ENCODE data around the gene H3-3A.

DNA sequence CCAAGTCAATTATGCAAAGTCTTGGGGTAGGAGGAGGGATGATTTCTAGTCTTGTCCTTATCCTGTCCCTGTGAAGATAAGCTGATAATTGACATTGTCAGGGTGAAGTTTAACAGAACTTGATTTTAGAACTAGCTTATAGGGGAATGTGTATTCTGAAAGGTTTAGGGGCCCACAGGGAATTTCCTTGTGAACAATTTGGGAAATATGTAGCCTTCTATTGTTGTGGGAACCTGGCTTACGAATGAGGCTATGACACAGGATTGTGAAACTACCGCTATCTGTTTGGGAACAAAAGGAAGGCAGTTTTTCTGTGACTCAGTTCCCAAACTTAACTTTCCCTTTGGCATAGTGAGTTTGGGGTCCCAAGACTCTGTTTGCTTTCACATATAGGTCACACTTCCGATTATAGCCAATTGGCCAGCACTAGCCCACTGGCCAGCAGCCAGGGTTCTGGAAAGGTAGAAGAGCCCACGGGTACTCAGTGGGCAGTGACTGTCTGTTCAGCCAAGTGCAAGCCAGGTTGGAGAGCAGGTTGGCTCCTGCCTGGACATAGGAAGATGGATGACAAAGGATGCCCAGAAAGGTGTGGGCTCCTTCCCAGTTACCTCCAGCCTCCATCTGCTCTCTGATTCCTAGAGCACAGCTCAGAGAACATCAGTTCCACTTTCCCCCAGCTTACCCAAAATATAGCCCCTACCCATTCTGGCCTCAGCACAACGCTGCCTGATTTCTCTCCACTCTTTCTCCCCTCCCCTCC lies 35.5 kb downstream of the H3-3A start:
- TF ChIP-seq, protein P1, sequence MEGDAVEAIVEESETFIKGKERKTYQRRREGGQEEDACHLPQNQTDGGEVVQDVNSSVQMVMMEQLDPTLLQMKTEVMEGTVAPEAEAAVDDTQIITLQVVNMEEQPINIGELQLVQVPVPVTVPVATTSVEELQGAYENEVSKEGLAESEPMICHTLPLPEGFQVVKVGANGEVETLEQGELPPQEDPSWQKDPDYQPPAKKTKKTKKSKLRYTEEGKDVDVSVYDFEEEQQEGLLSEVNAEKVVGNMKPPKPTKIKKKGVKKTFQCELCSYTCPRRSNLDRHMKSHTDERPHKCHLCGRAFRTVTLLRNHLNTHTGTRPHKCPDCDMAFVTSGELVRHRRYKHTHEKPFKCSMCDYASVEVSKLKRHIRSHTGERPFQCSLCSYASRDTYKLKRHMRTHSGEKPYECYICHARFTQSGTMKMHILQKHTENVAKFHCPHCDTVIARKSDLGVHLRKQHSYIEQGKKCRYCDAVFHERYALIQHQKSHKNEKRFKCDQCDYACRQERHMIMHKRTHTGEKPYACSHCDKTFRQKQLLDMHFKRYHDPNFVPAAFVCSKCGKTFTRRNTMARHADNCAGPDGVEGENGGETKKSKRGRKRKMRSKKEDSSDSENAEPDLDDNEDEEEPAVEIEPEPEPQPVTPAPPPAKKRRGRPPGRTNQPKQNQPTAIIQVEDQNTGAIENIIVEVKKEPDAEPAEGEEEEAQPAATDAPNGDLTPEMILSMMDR (IDR thresholded peaks at IDR 0.05 in 8 of 11, conservative IDR thresholded peaks at IDR 0.05 in 3 of 11): no peak
- no peak for TF ChIP-seq POLR2A (IDR thresholded peaks at IDR 0.05)

All from spleen (tissue), 7 donors.